Left lung (tissue), 10 donors: ENCODE measurements around the gene TMEFF1. TPM values are rescaled to one million over a fixed set of nuclear protein-coding genes. Genes with fewer than 3 reads are reported as not detected.

Experiments used
- ATAC-seq: fragments of 200-7000 bp; cut with Tn5 transposase; one replicate; pipeline ENCODE4 v1.9.1; 2020; ENCODE audit warnings: moderate library complexity
- DNase-seq, 4 donors: peaks; one replicate each; pipeline ENCODE4 v3.0.0-alpha.2; 2013 to 2020
- H3K27ac ChIP-seq, 2 donors: fragments of 200-600 bp; sonication (generic) in 1 of 2; one replicate each; pipeline versions ENCODE4 v1.5.0 to v1.8.0; 2020 to 2021
- H3K27me3 ChIP-seq, 2 donors: fragments of 200-600 bp; sonication (generic) in 1 of 2; one replicate each; pipeline versions ENCODE4 v1.5.0 to v1.8.0; 2020 to 2021
- H3K36me3 ChIP-seq, 2 donors: fragments of 200-600 bp; sonication (generic) in 1 of 2; one replicate each; pipeline versions ENCODE4 v1.5.0 to v1.8.0; 2020 to 2021
- H3K4me1 ChIP-seq, 2 donors: fragments of 200-600 bp; one replicate each; pipeline ENCODE4 v1.8.0; 2021
- H3K4me3 ChIP-seq, 2 donors: fragments of 200-600 bp; sonication (generic) in 1 of 2; one replicate each; pipeline versions ENCODE4 v1.5.0 to v1.8.0; 2020 to 2021; ENCODE audit warnings: mild to moderate bottlenecking in 1 of 2
- H3K9me3 ChIP-seq, 2 donors: fragments of 200-600 bp; sonication (generic) in 1 of 2; one replicate each; pipeline versions ENCODE4 v1.5.0 to v1.8.0; 2020 to 2021
- intact Hi-C, 2 donors: fragments of 100-400 bp; cut with DNase I; formaldehyde crosslinking; loops; one replicate each; pipeline versions ENCODE4 v1.11.2 to v1.14.2; 2022
- polyA plus RNA-seq, 6 donors: library from polyadenylated mRNA; unstranded; fragments of 120-200 nt; gene quantifications; one replicate each; pipeline ENCODE4 v1.2.1, GENCODE V29; 2013; ENCODE audit not compliant: insufficient read length in 6 of 6
- total RNA-seq, 2 donors: library from RNA; stranded (reverse); fragmentation: NEBNext Ultra II Directional; extraction: Animal tissue kit (Norgen Biotek cat#: 25700); gene quantifications; one replicate each; pipeline ENCODE4 v1.2.1, GENCODE V29; 2021
- TF ChIP-seq, protein P1 (sequence below), 2 donors: fragments of 200-600 bp; sonication (generic) in 1 of 2; IDR thresholded peaks; one replicate each; pipeline versions ENCODE4 v1.5.0 to v1.8.0; 2021; ENCODE audit warnings: antibody characterized with exemption in 2 of 2
- donor health status: DM: no; HTN: yes; CAD: no.
- donor health status: DM: no; HTN: no; CAD: no.

TMEFF1 gene
- total and polyA plus RNA-seq, 8 donors: 0.58 to 4.4 (median 2.6) TPM; not detected in 1

DNA sequence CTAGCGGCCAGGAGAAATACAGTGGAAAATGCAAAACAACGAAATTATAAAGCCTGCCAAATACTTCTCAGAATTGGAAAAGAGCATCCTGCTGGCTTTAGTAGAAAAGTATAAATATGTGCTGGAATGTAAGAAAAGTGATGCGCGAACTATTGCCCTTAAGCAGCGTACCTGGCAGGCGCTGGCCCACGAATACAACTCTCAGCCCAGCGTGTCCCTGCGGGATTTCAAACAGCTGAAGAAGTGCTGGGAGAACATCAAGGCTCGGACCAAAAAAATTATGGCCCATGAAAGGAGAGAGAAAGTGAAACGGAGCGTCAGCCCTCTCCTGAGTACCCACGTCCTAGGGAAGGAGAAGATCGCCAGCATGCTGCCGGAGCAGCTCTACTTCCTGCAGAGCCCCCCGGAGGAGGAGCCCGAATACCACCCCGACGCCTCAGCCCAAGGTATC, 31.0 kb upstream of the TMEFF1 start:
- ATAC-seq: no peak
- Histone ChIP-seq H3K27ac (no peak overlapping the region), H3K4me1 (peaks cover 0 to 5% of the 10 kb centered on the region in 2 donors), H3K4me3 (no peak overlapping the region), H3K9me3 (no peaks in the 10 kb centered on the region), H3K36me3 (peaks cover 0 to 17% of the 10 kb centered on the region in 2 donors), H3K27me3 (no peaks in the 10 kb centered on the region)
- intact Hi-C loops: no loop called here
- DNase-seq: no peak
- TF ChIP-seq, protein P1, sequence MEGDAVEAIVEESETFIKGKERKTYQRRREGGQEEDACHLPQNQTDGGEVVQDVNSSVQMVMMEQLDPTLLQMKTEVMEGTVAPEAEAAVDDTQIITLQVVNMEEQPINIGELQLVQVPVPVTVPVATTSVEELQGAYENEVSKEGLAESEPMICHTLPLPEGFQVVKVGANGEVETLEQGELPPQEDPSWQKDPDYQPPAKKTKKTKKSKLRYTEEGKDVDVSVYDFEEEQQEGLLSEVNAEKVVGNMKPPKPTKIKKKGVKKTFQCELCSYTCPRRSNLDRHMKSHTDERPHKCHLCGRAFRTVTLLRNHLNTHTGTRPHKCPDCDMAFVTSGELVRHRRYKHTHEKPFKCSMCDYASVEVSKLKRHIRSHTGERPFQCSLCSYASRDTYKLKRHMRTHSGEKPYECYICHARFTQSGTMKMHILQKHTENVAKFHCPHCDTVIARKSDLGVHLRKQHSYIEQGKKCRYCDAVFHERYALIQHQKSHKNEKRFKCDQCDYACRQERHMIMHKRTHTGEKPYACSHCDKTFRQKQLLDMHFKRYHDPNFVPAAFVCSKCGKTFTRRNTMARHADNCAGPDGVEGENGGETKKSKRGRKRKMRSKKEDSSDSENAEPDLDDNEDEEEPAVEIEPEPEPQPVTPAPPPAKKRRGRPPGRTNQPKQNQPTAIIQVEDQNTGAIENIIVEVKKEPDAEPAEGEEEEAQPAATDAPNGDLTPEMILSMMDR (IDR thresholded peaks at IDR 0.05): no peak

DNA sequence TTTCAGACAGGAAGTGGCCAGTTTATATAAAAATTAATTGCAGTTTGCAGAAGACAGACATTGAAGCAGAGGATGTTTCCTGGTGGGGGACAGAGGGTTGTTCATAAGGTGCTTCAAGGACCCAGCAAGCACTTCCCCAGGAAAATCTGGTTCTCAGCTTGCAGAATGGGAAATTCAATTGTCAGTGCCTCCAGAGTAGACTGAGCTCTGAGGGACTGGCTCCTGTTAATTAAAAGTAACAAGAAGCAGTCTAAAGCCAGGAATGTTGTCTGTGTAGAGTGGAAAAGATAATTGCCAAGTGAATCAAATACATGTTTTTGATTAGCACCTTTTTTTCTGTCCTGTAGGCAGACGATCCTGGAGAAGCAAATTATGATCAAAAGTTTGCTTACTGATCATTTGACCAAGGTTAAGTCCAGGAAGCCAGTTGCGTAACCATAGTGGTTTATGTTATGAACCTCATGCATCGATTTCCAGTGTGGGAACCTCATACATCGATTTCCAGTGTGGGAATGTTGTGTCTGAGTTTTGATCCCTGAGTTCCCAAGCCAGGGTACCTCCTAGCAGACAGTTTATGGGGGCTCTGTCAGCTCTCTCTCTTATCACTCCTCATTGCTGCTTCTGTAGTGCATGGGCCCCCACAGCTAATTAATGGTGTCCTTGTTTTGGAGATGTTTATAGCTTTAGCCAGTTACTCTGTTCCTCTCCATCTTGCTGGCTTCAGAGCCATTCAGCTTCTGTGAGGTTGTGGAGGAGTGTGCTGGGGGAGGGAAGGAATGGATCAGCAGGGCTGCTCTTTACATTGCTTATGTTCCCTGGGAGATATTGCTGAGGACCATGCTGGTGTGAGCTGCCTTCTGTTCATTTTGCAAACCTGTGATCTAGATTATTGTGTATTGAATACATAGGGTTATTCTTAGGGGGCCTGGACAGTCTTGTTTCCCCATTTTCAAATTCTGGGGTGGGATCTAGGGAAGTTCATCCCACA, 28.9 kb upstream of the TMEFF1 start:
- Histone ChIP-seq H3K4me3 (no peak overlapping the region), H3K27ac (no peak overlapping the region), H3K27me3 (no peaks in the 10 kb centered on the region), H3K9me3 (no peaks in the 10 kb centered on the region), H3K4me1 (peaks cover 0 to 5% of the 10 kb centered on the region in 2 donors), H3K36me3 (peaks cover 0 to 17% of the 10 kb centered on the region in 2 donors)
- intact Hi-C loops: no loop called here
- DNase-seq (no peak), ATAC-seq (no peak)
- TF ChIP-seq, protein P1 (IDR thresholded peaks at IDR 0.05): no peak

DNA sequence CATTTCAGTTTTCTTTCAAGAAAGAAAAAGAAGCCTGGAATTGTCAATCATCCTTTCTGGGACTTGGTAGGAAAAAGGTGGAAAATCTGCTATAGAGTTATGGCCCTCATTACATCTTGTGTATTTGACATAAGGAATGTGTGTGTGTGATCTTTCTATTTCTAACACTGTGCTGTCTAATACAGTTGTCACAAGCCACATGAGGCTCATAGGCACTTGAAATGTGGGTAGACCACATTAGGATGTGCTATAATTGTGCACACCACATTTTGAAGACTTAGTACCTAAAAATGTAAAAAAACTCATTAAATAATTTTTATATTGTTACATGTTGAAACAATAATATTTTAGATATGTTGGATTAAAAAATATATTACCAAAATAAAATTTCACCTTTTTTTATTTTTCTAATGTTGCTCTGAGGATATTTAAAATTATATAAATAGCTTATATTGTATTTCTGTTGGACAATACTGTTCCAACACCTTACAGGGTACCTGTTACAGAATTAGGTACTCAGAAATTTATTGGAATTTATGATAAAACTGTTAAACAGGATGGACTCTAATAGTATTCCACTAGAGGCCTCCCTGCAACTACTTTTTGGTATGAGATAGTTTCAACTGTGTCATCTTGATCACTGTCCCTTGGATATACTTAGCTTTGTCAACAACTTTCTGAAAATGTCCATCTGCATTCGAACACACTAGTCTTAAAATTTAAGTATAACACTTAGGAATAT, 27.6 kb upstream of the TMEFF1 start:
- intact Hi-C loops: no loop called here
- Histone ChIP-seq H3K27ac (no peak overlapping the region), H3K4me1 (peaks cover 0 to 5% of the 10 kb centered on the region in 2 donors), H3K9me3 (no peaks in the 10 kb centered on the region), H3K27me3 (no peaks in the 10 kb centered on the region), H3K4me3 (no peak overlapping the region), H3K36me3 (peaks cover 0 to 17% of the 10 kb centered on the region in 2 donors)
- DNase-seq (no peak), ATAC-seq (no peak)
- TF ChIP-seq, protein P1 (IDR thresholded peaks at IDR 0.05): no peak

DNA sequence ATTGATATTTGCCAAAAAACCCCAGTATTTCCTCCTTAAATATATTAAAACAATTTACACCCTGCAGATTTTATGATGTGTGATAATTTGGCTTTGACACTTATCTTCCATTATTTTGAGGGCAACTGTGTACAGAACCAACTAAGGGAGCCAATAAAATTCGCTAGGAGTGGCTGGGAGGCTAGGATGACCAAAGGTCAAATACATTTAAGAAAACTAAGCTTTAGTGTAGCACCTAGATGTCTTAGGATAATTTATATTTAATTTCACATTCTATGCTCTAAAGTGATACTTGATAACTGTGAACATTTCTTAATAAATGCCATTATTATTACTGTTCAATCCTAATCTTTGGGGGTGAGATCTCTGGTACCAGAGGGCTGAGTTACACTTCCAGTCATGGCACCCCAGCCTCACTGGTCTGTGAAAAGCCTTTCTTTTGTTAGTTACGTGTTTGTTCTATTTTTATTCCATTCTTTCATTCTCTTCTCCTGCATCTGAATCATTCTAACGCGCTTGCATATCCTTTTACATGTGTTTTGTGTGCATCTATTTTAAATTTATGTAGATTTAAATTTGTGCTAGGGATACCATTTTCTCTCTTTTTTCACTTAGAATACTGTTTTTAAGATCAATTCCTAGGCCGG, 26.9 kb upstream of the TMEFF1 start:
- peaks cover 0 to 5% of the 10 kb centered on the region in 2 donors for H3K4me1 ChIP-seq
- peaks cover 0 to 20% of the 10 kb centered on the region in 2 donors for H3K36me3 ChIP-seq
- ATAC-seq: no peak
- H3K9me3 ChIP-seq: no peaks in the 10 kb centered on the region
- H3K27me3 ChIP-seq: no peaks in the 10 kb centered on the region
- intact Hi-C loops: no loop called here
- H3K4me3 ChIP-seq: no peak overlapping the region
- TF ChIP-seq, protein P1 (IDR thresholded peaks at IDR 0.05): no peak
- DNase-seq: no peak
- no peak overlapping the region for H3K27ac ChIP-seq
